HEK293T (cell line): ENCODE results near the gene ERO1B.

Experiments used
- CTCF ChIA-PET: fragments of 350-600 bp; formaldehyde crosslinking; extraction: SDS; loops from one replicate; lab custom pipeline; 2021; ENCODE audit warnings: antibody characterized with exemption, inconsistent platforms; lab: Yijun Ruan, JAX
- POLR2A ChIA-PET: fragments of 350-600 bp; formaldehyde crosslinking; extraction: SDS; loops from one replicate; lab custom pipeline; 2020; ENCODE audit warnings: antibody characterized with exemption, inconsistent platforms; lab: Yijun Ruan, JAX
- DNase-seq: peaks from one replicate; pipeline ENCODE4 v3.0.0; 2012; ENCODE audit warnings: mixed read lengths; ENCODE audit errors: extremely low spot score
- ARNT ChIP-seq: fragments of 450-650 bp; IDR thresholded peaks from 2 replicates; pipeline ENCODE4 v1.6.1; 2017; ENCODE audit warnings: mild to moderate bottlenecking
- BHLHE40 ChIP-seq: fragments of 450-650 bp; IDR thresholded peaks from 2 replicates; pipeline ENCODE4 v1.6.1; 2016; ENCODE audit warnings: mild to moderate bottlenecking, moderate library complexity, borderline replicate concordance
- CTBP1 ChIP-seq: fragments of 450-650 bp; IDR thresholded peaks from 2 replicates; pipeline ENCODE4 v1.6.1; 2016; ENCODE audit warnings: borderline replicate concordance
- ELF4 ChIP-seq: fragments of 450-650 bp; IDR thresholded peaks from 2 replicates; pipeline ENCODE4 v1.6.1; 2017; ENCODE audit warnings: antibody characterized with exemption
- FOXA1 ChIP-seq: fragments of 450-650 bp; IDR thresholded peaks from 2 replicates; pipeline ENCODE4 v1.6.1; 2016; ENCODE audit warnings: mild to moderate bottlenecking
- FOXK2 ChIP-seq: fragments of 450-650 bp; IDR thresholded peaks from 2 replicates; pipeline ENCODE4 v1.6.1; 2016; ENCODE audit warnings: mild to moderate bottlenecking
- FOXM1 ChIP-seq: fragments of 450-650 bp; IDR thresholded peaks from 2 replicates; pipeline ENCODE4 v1.6.1; 2017; ENCODE audit warnings: mild to moderate bottlenecking, borderline replicate concordance
- HDGF ChIP-seq: fragments of 450-650 bp; IDR thresholded peaks from 2 replicates; pipeline ENCODE4 v1.6.1; 2017; ENCODE audit warnings: antibody characterized with exemption, borderline replicate concordance
- L3MBTL2 ChIP-seq: fragments of 450-650 bp; conservative IDR thresholded peaks from 2 replicates; pipeline ENCODE4 v1.6.1; 2016; ENCODE audit warnings: mild to moderate bottlenecking
- LEF1 ChIP-seq: fragments of 450-650 bp; IDR thresholded peaks from 2 replicates; pipeline ENCODE4 v1.6.1; 2017; ENCODE audit warnings: mild to moderate bottlenecking, borderline replicate concordance
- NFRKB ChIP-seq: fragments of 450-650 bp; IDR thresholded peaks from 2 replicates; pipeline ENCODE4 v1.6.1; 2016; ENCODE audit warnings: mild to moderate bottlenecking, moderate library complexity
- PKNOX1 ChIP-seq: fragments of 450-650 bp; IDR thresholded peaks from 2 replicates; pipeline ENCODE4 v1.6.1; 2016
- SP1 ChIP-seq: fragments of 450-650 bp; IDR thresholded peaks from 2 replicates; pipeline ENCODE4 v1.6.1; 2017
- SUZ12 ChIP-seq: fragments of 450-650 bp; IDR thresholded peaks from 2 replicates; pipeline ENCODE4 v1.6.1; 2016; ENCODE audit warnings: mild to moderate bottlenecking
- TARDBP ChIP-seq: fragments of 450-650 bp; IDR thresholded peaks from 2 replicates; pipeline ENCODE4 v1.6.1; 2016
- ZNF384 ChIP-seq: fragments of 450-650 bp; IDR thresholded peaks from 2 replicates; pipeline ENCODE4 v1.6.1; 2016

Gene ERO1B

GRCh38 chr1:236261898-236262297, 19.9 kb downstream of the ERO1B start:
- TF ChIP-seq HDGF, result no peak
- no peak for TF ChIP-seq L3MBTL2
- no peak for TF ChIP-seq FOXA1
- no peak for TF ChIP-seq FOXK2
- TF ChIP-seq ZNF384, result no peak
- TF ChIP-seq BHLHE40, result no peak
- no peak for TF ChIP-seq SUZ12
- TF ChIP-seq TARDBP, result no peak
- TF ChIP-seq ARNT, result no peak
- TF ChIP-seq SP1, result no peak
- TF ChIP-seq CTBP1, result no peak
- TF ChIP-seq LEF1, result no peak
- DNase-seq, result no peak
- CTCF ChIA-PET, result no interaction called here
- POLR2A ChIA-PET, result no interaction called here

- DNase-seq, result no peak
- ChIA-PET POLR2A (interaction anchor here (0.6 kb wide), 1 partner anchor 132 kb away, joined by 3 read pairs; no protein-coding TSS in a partner anchor), CTCF (no interaction called here)
- TF ChIP-seq LEF1 (no peak), ARNT (no peak), FOXM1 (no peak), SUZ12 (no peak), ELF4 (no peak), TARDBP (no peak), NFRKB (no peak), CTBP1 (no peak), SP1 (no peak), FOXA1 (no peak), ZNF384 (no peak), FOXK2 (no peak), BHLHE40 (no peak), L3MBTL2 (no peak), PKNOX1 (no peak), HDGF (no peak)
These were observed 20.7 kb downstream of the ERO1B start for GRCh38 chr1:236261033-236261432.

GRCh38 chr1:236259043-236259442, 22.7 kb downstream of the ERO1B start:
- DNase-seq, result no peak
- ChIA-PET POLR2A (no interaction called here), CTCF (interaction anchor here (0.5 kb wide), 1 partner anchor 208 kb away, joined by 5 read pairs; no protein-coding TSS in a partner anchor)
- TF ChIP-seq FOXK2 (no peak), ELF4 (no peak), LEF1 (no peak), TARDBP (no peak), SUZ12 (no peak), PKNOX1 (no peak), L3MBTL2 (no peak), NFRKB (no peak), BHLHE40 (no peak), HDGF (no peak), FOXM1 (no peak), SP1 (no peak), ZNF384 (no peak), ARNT (no peak), FOXA1 (no peak), CTBP1 (no peak)

GRCh38 chr1:236258114-236258622, 23.6 kb downstream of the ERO1B start:
- TF ChIP-seq NFRKB (no peak), ARNT (no peak), PKNOX1 (no peak), TARDBP (no peak)
- no peak for DNase-seq
- ChIA-PET CTCF (interaction anchor here (0.5 kb wide), 1 partner anchor 209 kb away, joined by 5 read pairs; no protein-coding TSS in a partner anchor), POLR2A (no interaction called here)

- TF ChIP-seq TARDBP (no peak), FOXM1 (no peak), SP1 (no peak), BHLHE40 (no peak), L3MBTL2 (no peak), ARNT (no peak), ZNF384 (no peak), PKNOX1 (no peak), LEF1 (no peak), CTBP1 (no peak), FOXA1 (no peak)
- no peak for DNase-seq
- ChIA-PET CTCF (no interaction called here), POLR2A (no interaction called here)
These were observed 24.5 kb downstream of the ERO1B start for GRCh38 chr1:236257216-236257615.
